ENCODE results near the gene ADNP. TPM values are rescaled to one million over a fixed set of nuclear protein-coding genes. Genes with fewer than 3 reads are reported as not detected.

The ADNP gene
- total RNA-seq, 2 experiments from 2014 or later = 51.5 to 94.9 TPM

GRCh38 chr20:50858525-50858924 lies 72.7 kb downstream of the ADNP start:
- peaks cover 81% of the 10 kb centered on the region for H3K36me3 ChIP-seq (ENCODE audit: insufficient read depth, low read length)
- intact Hi-C loops (cut with micrococcal nuclease; ENCODE audit: unreplicated experiment) = loop anchor here (2.0 kb wide), 1 partner anchor 40 kb away; no protein-coding TSS in a partner anchor
- H3K27ac ChIP-seq (ENCODE audit: low read depth, low read length, poor library complexity, severe bottlenecking) = peak overlapping the region; percentile 70
- H3K4me3 ChIP-seq (ENCODE audit: low read depth, low read length, poor library complexity, severe bottlenecking) = no peak overlapping the region
- H4K20me1 ChIP-seq (ENCODE audit: insufficient read depth, low read length) = no peaks in the 10 kb centered on the region
- no peak for DNase-seq (ENCODE audit: low spot score)
- no peak for TF ChIP-seq EZH2phosphoT487 (IDR thresholded peaks at IDR 0.05; ENCODE audit: borderline replicate concordance, low read depth, low read length)
- TF ChIP-seq, protein P1, sequence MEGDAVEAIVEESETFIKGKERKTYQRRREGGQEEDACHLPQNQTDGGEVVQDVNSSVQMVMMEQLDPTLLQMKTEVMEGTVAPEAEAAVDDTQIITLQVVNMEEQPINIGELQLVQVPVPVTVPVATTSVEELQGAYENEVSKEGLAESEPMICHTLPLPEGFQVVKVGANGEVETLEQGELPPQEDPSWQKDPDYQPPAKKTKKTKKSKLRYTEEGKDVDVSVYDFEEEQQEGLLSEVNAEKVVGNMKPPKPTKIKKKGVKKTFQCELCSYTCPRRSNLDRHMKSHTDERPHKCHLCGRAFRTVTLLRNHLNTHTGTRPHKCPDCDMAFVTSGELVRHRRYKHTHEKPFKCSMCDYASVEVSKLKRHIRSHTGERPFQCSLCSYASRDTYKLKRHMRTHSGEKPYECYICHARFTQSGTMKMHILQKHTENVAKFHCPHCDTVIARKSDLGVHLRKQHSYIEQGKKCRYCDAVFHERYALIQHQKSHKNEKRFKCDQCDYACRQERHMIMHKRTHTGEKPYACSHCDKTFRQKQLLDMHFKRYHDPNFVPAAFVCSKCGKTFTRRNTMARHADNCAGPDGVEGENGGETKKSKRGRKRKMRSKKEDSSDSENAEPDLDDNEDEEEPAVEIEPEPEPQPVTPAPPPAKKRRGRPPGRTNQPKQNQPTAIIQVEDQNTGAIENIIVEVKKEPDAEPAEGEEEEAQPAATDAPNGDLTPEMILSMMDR (conservative IDR thresholded peaks at IDR 0.05; ENCODE audit: low read length) = no peak
- H3K4me2 ChIP-seq (ENCODE audit: low read length) = peak overlapping the region; percentile 41; the same call in 1 of the 2 replicates
- H3K79me2 ChIP-seq (ENCODE audit: insufficient read depth, low read depth, low read length) = peaks cover 4% of the 10 kb centered on the region
- no peak overlapping the region for H2AFZ ChIP-seq (ENCODE audit: low read length)
- BruUV-seq (replicated peaks) = no TSS peak
- peaks cover 40% of the 10 kb centered on the region for H3K4me1 ChIP-seq (ENCODE audit: insufficient read depth, low read length, poor library complexity, severe bottlenecking)
- H3K9me3 ChIP-seq (ENCODE audit: low read length) = no peaks in the 10 kb centered on the region
- no peaks in the 10 kb centered on the region for H3K9me2 ChIP-seq (ENCODE audit: insufficient read depth, low read length)
- CTCF ChIA-PET (ENCODE audit: unreplicated experiment) = interaction anchor here (0.8 kb wide), 1 partner anchor 41 kb away, joined by 3 read pairs; no protein-coding TSS in a partner anchor
- POLR2A ChIA-PET = interaction anchor here (0.6 to 1.1 kb wide), 3 partner anchors 22 to 69 kb away, joined by 3 to 5 read pairs (median 4); no protein-coding TSS in a partner anchor

GRCh38 chr20:50857348-50857747 lies 73.9 kb downstream of the ADNP start:
- Histone ChIP-seq H2AFZ (ENCODE audit: low read length) (no peak overlapping the region), H3K4me2 (ENCODE audit: low read length) (no peak overlapping the region), H3K4me1 (ENCODE audit: insufficient read depth, low read length, poor library complexity, severe bottlenecking) (peaks cover 40% of the 10 kb centered on the region), H3K36me3 (ENCODE audit: insufficient read depth, low read length) (peaks cover 85% of the 10 kb centered on the region), H3K9me2 (ENCODE audit: insufficient read depth, low read length) (no peaks in the 10 kb centered on the region), H4K20me1 (ENCODE audit: insufficient read depth, low read length) (no peaks in the 10 kb centered on the region), H3K4me3 (ENCODE audit: low read depth, low read length, poor library complexity, severe bottlenecking) (no peak overlapping the region), H3K79me2 (ENCODE audit: insufficient read depth, low read depth, low read length) (peaks cover 4% of the 10 kb centered on the region), H3K27ac (ENCODE audit: low read depth, low read length, poor library complexity, severe bottlenecking) (no peak overlapping the region), H3K9me3 (ENCODE audit: low read length) (no peaks in the 10 kb centered on the region)
- intact Hi-C loops (cut with micrococcal nuclease; ENCODE audit: unreplicated experiment) = no loop called here
- ChIA-PET POLR2A (interaction anchor here (0.7 kb wide), 1 partner anchor 53 kb away, joined by 3 read pairs; no protein-coding TSS in a partner anchor), CTCF (ENCODE audit: unreplicated experiment) (no interaction called here)
- BruUV-seq (replicated peaks) = no TSS peak
- no peak for DNase-seq (ENCODE audit: low spot score)
- TF ChIP-seq EZH2phosphoT487 (IDR thresholded peaks at IDR 0.05; ENCODE audit: borderline replicate concordance, low read depth, low read length) = no peak
- TF ChIP-seq, protein P1 (conservative IDR thresholded peaks at IDR 0.05; ENCODE audit: low read length) = no peak

- Histone ChIP-seq H3K4me1 (ENCODE audit: insufficient read depth, low read length, poor library complexity, severe bottlenecking) (peaks cover 46% of the 10 kb centered on the region), H3K36me3 (ENCODE audit: insufficient read depth, low read length) (peaks cover 88% of the 10 kb centered on the region), H4K20me1 (ENCODE audit: insufficient read depth, low read length) (no peaks in the 10 kb centered on the region), H3K79me2 (ENCODE audit: insufficient read depth, low read depth, low read length) (peaks cover 8% of the 10 kb centered on the region; the same call in 1 of the 2 replicates), H3K4me3 (ENCODE audit: low read depth, low read length, poor library complexity, severe bottlenecking) (no peak overlapping the region), H3K4me2 (ENCODE audit: low read length) (no peak overlapping the region), H3K27ac (ENCODE audit: low read depth, low read length, poor library complexity, severe bottlenecking) (no peak overlapping the region), H2AFZ (ENCODE audit: low read length) (no peak overlapping the region), H3K9me3 (ENCODE audit: low read length) (no peaks in the 10 kb centered on the region), H3K9me2 (ENCODE audit: insufficient read depth, low read length) (no peaks in the 10 kb centered on the region)
- ChIA-PET POLR2A (interaction anchor here (0.7 kb wide), 1 partner anchor 86 kb away, joined by 3 read pairs; no protein-coding TSS in a partner anchor), CTCF (ENCODE audit: unreplicated experiment) (interaction anchor here (0.6 kb wide), 1 partner anchor 26 kb away, joined by 4 read pairs; no protein-coding TSS in a partner anchor)
- no TSS peak for BruUV-seq (replicated peaks)
- no peak for DNase-seq (ENCODE audit: low spot score)
- TF ChIP-seq, protein P1 (conservative IDR thresholded peaks at IDR 0.05; ENCODE audit: low read length) = no peak
- TF ChIP-seq EZH2phosphoT487 (IDR thresholded peaks at IDR 0.05; ENCODE audit: borderline replicate concordance, low read depth, low read length) = no peak
- intact Hi-C loops (cut with micrococcal nuclease; ENCODE audit: unreplicated experiment) = no loop called here
Observed at GRCh38 chr20:50856475-50857041, 74.7 kb downstream of the ADNP start.
